Testis (tissue), 3 donors: ENCODE results near the gene ZNF141. TPM values are rescaled to one million over a fixed set of nuclear protein-coding genes. Genes with fewer than 3 reads are reported as not detected.

Source experiments
- DNase-seq: peaks from one replicate; pipeline ENCODE4 v3.0.0-alpha.2; 2019
- H3K27ac ChIP-seq, 2 donors: fragments of 200-600 bp; sonication (generic); one replicate each; pipeline ENCODE4 v1.5.1; 2019
- H3K27me3 ChIP-seq: fragments of 200-600 bp; sonication (generic); one replicate; pipeline ENCODE4 v1.5.1; 2019
- H3K36me3 ChIP-seq: fragments of 200-600 bp; sonication (generic); one replicate; pipeline ENCODE4 v1.5.1; 2017; ENCODE audit warnings: low read depth; ENCODE audit errors: missing control alignments
- H3K4me1 ChIP-seq: fragments of 200-600 bp; sonication (generic); one replicate; pipeline ENCODE4 v1.5.1; 2019
- H3K4me3 ChIP-seq, 2 donors: fragments of 200-600 bp; sonication (generic); one replicate each; pipeline ENCODE4 v1.5.1; 2017 to 2019
- H3K9me3 ChIP-seq: fragments of 200-600 bp; sonication (generic); one replicate; pipeline ENCODE4 v1.5.1; 2017
- CTCF ChIP-seq, 3 experiments: fragments of 450-650 bp in 2 of 3; fragments of 200-600 bp in 1 of 3; sonication (generic) in 1 of 3; IDR thresholded peaks; one replicate each; pipeline ENCODE4 v1.5.1; 2016 to 2019; ENCODE audit warnings: antibody characterized with exemption in 3 of 3, mild to moderate bottlenecking in 2 of 3, moderate library complexity in 1 of 3
- POLR2A ChIP-seq: fragments of 450-650 bp; IDR thresholded peaks from one replicate; pipeline ENCODE4 v1.6.1; 2017; ENCODE audit warnings: antibody characterized with exemption, mild to moderate bottlenecking, moderate library complexity
- WGBS, 2 donors: methylation state at CpG; one replicate each; pipeline ENCODE4 v1.1.5; 2018; 5-methylcytosine and 5-hydroxymethylcytosine counted together
- intact Hi-C: fragments of 100-400 bp; cut with DNase I; formaldehyde crosslinking; loops from one replicate; pipeline ENCODE4 v1.15.1; 2023; ENCODE audit warnings: low total_unique reads
- polyA plus RNA-seq: library from polyadenylated mRNA; stranded (reverse); fragments of 350-450 nt; fragmentation: Illumina TruSeq; extraction: RNeasy Lipid Tissue Mini Kit (QIAGEN cat#74804); gene quantifications from one replicate; pipeline ENCODE4 v1.2.3, GENCODE V29; 2014; ENCODE audit warnings: low read depth, low replicate concordance; ENCODE audit not compliant: insufficient read depth
- total RNA-seq, 2 donors: library from RNA; depleted of rRNA; stranded (reverse); fragments of >200 nt; gene quantifications; one replicate each; pipeline ENCODE4 v1.2.3, GENCODE V29; 2016

The ZNF141 gene
- total and polyA plus RNA-seq, 3 donors from 2014 or later, result 5.9 to 30.6 (median 30.0) TPM

GRCh38 chr4:337932-338758 lies 531 bp downstream of the ZNF141 start:
- Histone ChIP-seq H3K4me1 (peaks cover 8% of the 10 kb centered on the region), H3K9me3 (no peaks in the 10 kb centered on the region), H3K27ac (peak overlapping the region; percentile 94 to 96), H3K27me3 (no peaks in the 10 kb centered on the region), H3K4me3 (peak overlapping the region; percentile 81 to 91), H3K36me3 (no peaks in the 10 kb centered on the region)
- intact Hi-C loops, result no loop called here
- no peak for TF ChIP-seq CTCF (IDR thresholded peaks at IDR 0.05)
- TF ChIP-seq POLR2A, result no peak
- WGBS, 2 donors, result 2 to 5% methylated on average over 6 to 52 of the region's 52 CpGs
- DNase-seq, result peak; percentile 62

- H3K27me3 ChIP-seq, result no peaks in the 10 kb centered on the region
- TF ChIP-seq CTCF (IDR thresholded peaks at IDR 0.05) (no peak), POLR2A (no peak)
- H3K36me3 ChIP-seq, result no peaks in the 10 kb centered on the region
- no peaks in the 10 kb centered on the region for H3K9me3 ChIP-seq
- H3K27ac ChIP-seq, result no peak overlapping the region
- DNase-seq, result no peak
- H3K4me3 ChIP-seq, result peak overlapping the region; percentile 81 to 91
- peaks cover 8% of the 10 kb centered on the region for H3K4me1 ChIP-seq
- intact Hi-C loops, result no loop called here
- WGBS, 2 donors, result 25% methylated on average over 8 to 13 of the region's 13 CpGs
Observed at GRCh38 chr4:338759-339097, 1.1 kb downstream of the ZNF141 start.

- H3K36me3 ChIP-seq, result no peaks in the 10 kb centered on the region
- 68 to 90% methylated on average over 4 of the region's 4 CpGs for WGBS, 2 donors
- no peak for DNase-seq
Observed at GRCh38 chr4:340011-340410, 2.4 kb downstream of the ZNF141 start.

GRCh38 chr4:373062-373839 lies 35.6 kb downstream of the ZNF141 start:
- H3K4me3 ChIP-seq, result no peak overlapping the region
- H3K9me3 ChIP-seq, result no peaks in the 10 kb centered on the region
- no peak for DNase-seq
- TF ChIP-seq POLR2A, result no peak
- TF ChIP-seq CTCF (IDR thresholded peaks at IDR 0.05), result no peak
- H3K4me1 ChIP-seq, result no peaks in the 10 kb centered on the region
- H3K36me3 ChIP-seq, result peaks cover 10% of the 10 kb centered on the region
- 96 to 97% methylated on average over 7 of the region's 7 CpGs for WGBS, 2 donors
- H3K27ac ChIP-seq, result no peak overlapping the region
- no peaks in the 10 kb centered on the region for H3K27me3 ChIP-seq
- intact Hi-C loops, result no loop called here

More at GRCh38 chr4:340011-340410, 2.4 kb downstream of the ZNF141 start:
- H3K27me3 ChIP-seq, result no peaks in the 10 kb centered on the region
- H3K4me3 ChIP-seq, result no peak overlapping the region
- TF ChIP-seq POLR2A, result no peak
- peak in 1 of 3 experiments; percentile 54 for TF ChIP-seq CTCF (IDR thresholded peaks at IDR 0.05)
- H3K4me1 ChIP-seq, result peaks cover 8% of the 10 kb centered on the region
- H3K27ac ChIP-seq, result no peak overlapping the region
- no peaks in the 10 kb centered on the region for H3K9me3 ChIP-seq
- intact Hi-C loops, result no loop called here
